Kidney capillary endothelial cell (primary cell): ENCODE results near the gene PLA2G2A.

Experiments
- DNase-seq: peaks from one replicate; pipeline ENCODE4 v3.0.0-alpha.2; 2018; ENCODE audit warnings: low spot score

Gene PLA2G2A

GRCh38 chr1:19926296-19927129 lies 52.9 kb downstream of the PLA2G2A start:
- peak; percentile 30 for DNase-seq
